ENCODE data around the gene IGSF23. TPM values are rescaled to one million over a fixed set of nuclear protein-coding genes. Genes with fewer than 3 reads are reported as not detected.
A peak's percentile ranks its signal among the peaks of the same experiment; 100 is the strongest.

The IGSF23 gene, protein sequence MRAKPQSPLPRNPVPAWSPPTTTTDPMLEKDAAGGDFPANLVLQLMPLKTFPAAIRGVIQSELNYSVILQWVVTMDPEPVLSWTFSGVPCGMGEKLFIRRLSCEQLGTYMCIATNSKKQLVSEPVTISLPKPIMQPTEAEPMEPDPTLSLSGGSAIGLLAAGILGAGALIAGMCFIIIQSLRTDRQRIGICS
- total RNA-seq, result not detected

DNA sequence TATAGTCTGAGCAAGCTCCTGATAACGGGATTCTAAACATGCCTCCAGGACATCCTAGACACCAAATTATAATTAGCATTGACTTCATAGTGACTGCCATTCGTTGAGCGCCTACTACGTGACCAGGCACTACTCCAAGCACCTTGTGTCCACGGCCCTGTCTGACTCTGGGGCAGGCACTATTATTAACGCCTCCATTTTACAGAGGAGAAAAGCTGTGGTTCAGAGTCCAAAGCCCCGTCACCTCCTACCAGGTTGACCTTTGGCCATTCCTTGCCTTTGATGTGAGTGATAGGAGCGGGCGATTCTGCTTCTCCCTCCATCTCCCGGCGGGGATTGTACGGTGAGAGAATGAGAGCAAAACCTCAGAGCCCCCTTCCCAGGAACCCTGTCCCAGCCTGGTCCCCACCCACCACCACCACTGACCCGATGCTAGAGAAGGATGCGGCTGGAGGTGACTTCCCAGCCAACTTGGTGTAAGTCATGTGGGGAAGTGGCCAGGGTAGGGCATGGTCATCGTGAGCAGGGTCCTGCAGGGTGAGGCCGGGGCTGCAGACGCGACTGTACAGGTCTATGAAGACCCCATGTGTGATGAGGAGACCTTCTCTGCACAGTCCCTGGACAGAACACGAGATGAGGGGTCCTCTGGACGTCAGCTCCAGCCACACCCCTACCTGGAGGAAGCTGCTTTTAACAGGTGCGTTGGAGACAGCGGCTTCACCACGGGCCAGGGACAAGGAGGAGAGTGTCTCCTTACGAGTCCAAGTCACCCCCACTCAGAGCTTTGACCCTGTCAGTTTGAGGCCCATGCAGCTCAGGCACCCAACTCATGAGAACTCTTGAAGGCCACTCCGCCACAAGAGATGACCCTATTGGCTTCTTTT is at the start of gene IGSF23:
Gene IGSF23, plus strand, starts transcription at position 269 of the 884 bp plus-strand sequence. Its CDS starts 83 bp downstream, at position 352.
- Mint-ChIP-seq H3K27ac (no peak within 1 kb of the TSS), H3K4me1 (no peaks in the 10 kb centered on the region), H3K36me3 (no peaks in the 10 kb centered on the region), H3K4me3 (no peak within 1 kb of the TSS), H3K9me3 (ENCODE audit: low read depth) (peaks cover 3% of the 10 kb centered on the region), H3K27me3 (no peaks in the 10 kb centered on the region)
- ATAC-seq (no peak), DNase-seq (no peak)
- CTCF ChIA-PET, result interaction anchor here (1.2 kb wide), 1 partner anchor 42 kb away, joined by 5 read pairs; no protein-coding TSS in a partner anchor

GRCh38 chr19:44566984-44567383 is 46.4 kb upstream of the IGSF23 start:
- no peak for ATAC-seq
- Mint-ChIP-seq H3K4me1 (peaks cover 3% of the 10 kb centered on the region), H3K27me3 (peaks cover 4% of the 10 kb centered on the region), H3K9me3 (ENCODE audit: low read depth) (peaks cover 6% of the 10 kb centered on the region), H3K27ac (no peak overlapping the region), H3K36me3 (no peaks in the 10 kb centered on the region), H3K4me3 (no peak overlapping the region)
- CTCF ChIA-PET, result no interaction called here
- DNase-seq, result no peak

DNA sequence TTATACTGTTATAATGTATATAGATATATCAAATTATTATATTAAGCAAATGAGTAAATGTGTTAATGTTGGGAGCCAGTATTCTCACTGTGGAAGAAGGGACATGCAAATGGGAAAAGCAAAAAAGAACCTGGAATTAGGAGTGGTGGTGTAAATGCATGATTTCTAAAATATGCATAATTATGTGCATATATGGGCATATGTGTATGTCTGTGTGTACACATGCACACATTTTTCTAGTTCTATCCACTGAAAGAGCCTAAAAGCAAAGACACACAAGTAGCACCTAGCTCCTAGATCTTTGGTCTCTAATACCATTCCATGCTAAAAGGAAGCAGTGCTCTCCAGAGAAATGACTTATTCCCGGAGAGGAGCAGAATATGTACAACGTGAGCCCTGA is 45.6 kb upstream of the IGSF23 start:
- H3K27me3 Mint-ChIP-seq, result peaks cover 4% of the 10 kb centered on the region
- H3K27ac Mint-ChIP-seq, result no peak overlapping the region
- no peak for ATAC-seq
- H3K4me1 Mint-ChIP-seq, result peaks cover 3% of the 10 kb centered on the region
- CTCF ChIA-PET, result no interaction called here
- DNase-seq, result no peak
- H3K4me3 Mint-ChIP-seq, result no peak overlapping the region
- H3K36me3 Mint-ChIP-seq, result no peaks in the 10 kb centered on the region
- H3K9me3 Mint-ChIP-seq (ENCODE audit: low read depth), result peaks cover 4% of the 10 kb centered on the region

GRCh38 chr19:44570603-44570983 is 42.8 kb upstream of the IGSF23 start:
- DNase-seq (no peak), ATAC-seq (no peak)
- Mint-ChIP-seq H3K27ac (no peak overlapping the region), H3K4me3 (no peak overlapping the region), H3K36me3 (no peaks in the 10 kb centered on the region), H3K9me3 (ENCODE audit: low read depth) (peaks cover under 1% of the 10 kb centered on the region), H3K4me1 (peaks cover 3% of the 10 kb centered on the region), H3K27me3 (peaks cover 4% of the 10 kb centered on the region)
- CTCF ChIA-PET, result interaction anchor here (0.6 to 2.0 kb wide), 15 partner anchors 14 to 281 kb away, joined by 3 to 28 read pairs (median 4); partner anchors contain the start of genes IGSF23 and PVR

- Mint-ChIP-seq H3K36me3 (no peaks in the 10 kb centered on the region), H3K4me3 (no peak overlapping the region), H3K27me3 (peaks cover under 1% of the 10 kb centered on the region), H3K9me3 (ENCODE audit: low read depth) (no peaks in the 10 kb centered on the region), H3K4me1 (peaks cover 3% of the 10 kb centered on the region), H3K27ac (no peak overlapping the region)
- DNase-seq, result peak; percentile 64
- no peak for ATAC-seq
- CTCF ChIA-PET, result interaction anchor here (0.6 to 2.0 kb wide), 15 partner anchors 14 to 281 kb away, joined by 3 to 28 read pairs (median 4); partner anchors contain the start of genes IGSF23 and PVR
These were observed 42.2 kb upstream of the IGSF23 start for GRCh38 chr19:44570984-44571684.

- Mint-ChIP-seq H3K27me3 (no peaks in the 10 kb centered on the region), H3K4me3 (no peak overlapping the region), H3K36me3 (no peaks in the 10 kb centered on the region), H3K4me1 (peaks cover 3% of the 10 kb centered on the region), H3K27ac (no peak overlapping the region), H3K9me3 (ENCODE audit: low read depth) (peaks cover 2% of the 10 kb centered on the region)
- ATAC-seq, result no peak
- CTCF ChIA-PET, result interaction anchor here (1.4 to 2.0 kb wide), 6 partner anchors 20 to 199 kb away, joined by 3 to 28 read pairs (median 6); partner anchors contain the start of gene PVR
- no peak for DNase-seq
These were observed 41.4 kb upstream of the IGSF23 start for GRCh38 chr19:44571830-44572580.

DNA sequence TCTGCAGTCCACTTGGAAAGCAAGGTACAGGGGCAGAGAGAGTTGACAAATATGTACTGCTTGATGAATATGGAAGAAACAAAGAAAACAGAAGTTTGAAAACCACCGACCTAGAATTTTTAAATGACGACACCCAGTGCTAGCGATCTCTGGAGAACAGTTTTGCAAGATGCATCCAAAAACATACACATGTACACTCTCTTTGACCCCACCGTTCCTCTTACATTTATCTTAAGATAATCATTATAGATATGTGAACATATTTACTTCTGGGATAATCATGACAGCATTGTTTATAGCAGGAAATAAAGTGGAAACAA is 40.8 kb upstream of the IGSF23 start:
- no peak for ATAC-seq
- Mint-ChIP-seq H3K4me3 (no peak overlapping the region), H3K9me3 (ENCODE audit: low read depth) (peaks cover 2% of the 10 kb centered on the region), H3K36me3 (no peaks in the 10 kb centered on the region), H3K27me3 (no peaks in the 10 kb centered on the region), H3K27ac (no peak overlapping the region), H3K4me1 (peaks cover 3% of the 10 kb centered on the region)
- CTCF ChIA-PET, result no interaction called here
- DNase-seq, result no peak

GRCh38 chr19:44573183-44573582 is 40.2 kb upstream of the IGSF23 start:
- peaks cover 2% of the 10 kb centered on the region for H3K9me3 Mint-ChIP-seq (ENCODE audit: low read depth)
- ATAC-seq (no peak), DNase-seq (no peak)
- H3K4me3 Mint-ChIP-seq, result no peak overlapping the region
- no peaks in the 10 kb centered on the region for H3K27me3 Mint-ChIP-seq
- CTCF ChIA-PET, result interaction anchor here (0.6 kb wide), 1 partner anchor 21 kb away, joined by 3 read pairs; no protein-coding TSS in a partner anchor
- no peak overlapping the region for H3K27ac Mint-ChIP-seq
- H3K4me1 Mint-ChIP-seq, result peaks cover 3% of the 10 kb centered on the region
- no peaks in the 10 kb centered on the region for H3K36me3 Mint-ChIP-seq

DNA sequence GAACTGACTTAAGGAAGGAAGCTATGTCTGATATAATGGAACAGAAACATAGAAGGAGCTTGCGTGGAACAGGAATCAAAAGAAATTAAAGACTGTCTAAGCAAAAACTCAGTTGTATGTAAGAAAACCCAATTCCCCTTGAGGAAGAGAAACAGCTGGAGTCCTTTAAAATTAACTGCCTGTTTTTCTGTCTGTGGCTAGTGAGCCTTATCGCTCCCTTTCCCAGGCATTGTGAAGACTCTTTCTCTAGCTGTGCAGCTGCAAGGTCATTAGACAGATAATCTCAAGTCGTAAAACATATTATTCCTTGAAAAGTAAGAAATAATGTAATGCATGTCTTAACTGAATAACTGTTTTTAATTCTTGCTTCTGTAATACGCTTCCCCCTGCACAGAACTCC is 39.7 kb upstream of the IGSF23 start:
- peaks cover 3% of the 10 kb centered on the region for H3K4me1 Mint-ChIP-seq
- H3K4me3 Mint-ChIP-seq, result no peak overlapping the region
- DNase-seq, result no peak
- no peak for ATAC-seq
- H3K36me3 Mint-ChIP-seq, result no peaks in the 10 kb centered on the region
- no peaks in the 10 kb centered on the region for H3K27me3 Mint-ChIP-seq
- CTCF ChIA-PET, result interaction anchor here (0.6 kb wide), 1 partner anchor 21 kb away, joined by 3 read pairs; no protein-coding TSS in a partner anchor
- peaks cover 2% of the 10 kb centered on the region for H3K9me3 Mint-ChIP-seq (ENCODE audit: low read depth)
- no peak overlapping the region for H3K27ac Mint-ChIP-seq

GRCh38 chr19:44574186-44574950 is 39.0 kb upstream of the IGSF23 start:
- H3K27ac Mint-ChIP-seq, result no peak overlapping the region
- no peak overlapping the region for H3K4me3 Mint-ChIP-seq

GRCh38 chr19:44575116-44575700 is 38.2 kb upstream of the IGSF23 start:
- Mint-ChIP-seq H3K4me1 (peaks cover 3% of the 10 kb centered on the region), H3K36me3 (no peaks in the 10 kb centered on the region)

More at GRCh38 chr19:44574186-44574950, 39.0 kb upstream of the IGSF23 start:
- H3K4me1 Mint-ChIP-seq, result peaks cover 3% of the 10 kb centered on the region
- no peak for ATAC-seq
- no peaks in the 10 kb centered on the region for H3K36me3 Mint-ChIP-seq
- no peak for DNase-seq
- CTCF ChIA-PET, result no interaction called here
- peaks cover 2% of the 10 kb centered on the region for H3K9me3 Mint-ChIP-seq (ENCODE audit: low read depth)
- no peaks in the 10 kb centered on the region for H3K27me3 Mint-ChIP-seq

More at GRCh38 chr19:44575116-44575700, 38.2 kb upstream of the IGSF23 start:
- Mint-ChIP-seq H3K4me3 (no peak overlapping the region), H3K27ac (no peak overlapping the region), H3K9me3 (ENCODE audit: low read depth) (peaks cover 2% of the 10 kb centered on the region), H3K27me3 (no peaks in the 10 kb centered on the region)
- ATAC-seq, result no peak
- DNase-seq, result no peak
- CTCF ChIA-PET, result no interaction called here
